Brain pericyte (primary cell): Measurements from ENCODE around the gene OVCH2.
"Not testable (repeated sequence)": the region's sequence is repeated elsewhere in the genome, so short reads cannot be mapped to it uniquely, and the experiment has no call there.

Experiments
- DNase-seq: peaks from one replicate; pipeline ENCODE4 v3.0.0-alpha.2; 2012; ENCODE audit warnings: low read depth, low spot score

The OVCH2 gene

DNA sequence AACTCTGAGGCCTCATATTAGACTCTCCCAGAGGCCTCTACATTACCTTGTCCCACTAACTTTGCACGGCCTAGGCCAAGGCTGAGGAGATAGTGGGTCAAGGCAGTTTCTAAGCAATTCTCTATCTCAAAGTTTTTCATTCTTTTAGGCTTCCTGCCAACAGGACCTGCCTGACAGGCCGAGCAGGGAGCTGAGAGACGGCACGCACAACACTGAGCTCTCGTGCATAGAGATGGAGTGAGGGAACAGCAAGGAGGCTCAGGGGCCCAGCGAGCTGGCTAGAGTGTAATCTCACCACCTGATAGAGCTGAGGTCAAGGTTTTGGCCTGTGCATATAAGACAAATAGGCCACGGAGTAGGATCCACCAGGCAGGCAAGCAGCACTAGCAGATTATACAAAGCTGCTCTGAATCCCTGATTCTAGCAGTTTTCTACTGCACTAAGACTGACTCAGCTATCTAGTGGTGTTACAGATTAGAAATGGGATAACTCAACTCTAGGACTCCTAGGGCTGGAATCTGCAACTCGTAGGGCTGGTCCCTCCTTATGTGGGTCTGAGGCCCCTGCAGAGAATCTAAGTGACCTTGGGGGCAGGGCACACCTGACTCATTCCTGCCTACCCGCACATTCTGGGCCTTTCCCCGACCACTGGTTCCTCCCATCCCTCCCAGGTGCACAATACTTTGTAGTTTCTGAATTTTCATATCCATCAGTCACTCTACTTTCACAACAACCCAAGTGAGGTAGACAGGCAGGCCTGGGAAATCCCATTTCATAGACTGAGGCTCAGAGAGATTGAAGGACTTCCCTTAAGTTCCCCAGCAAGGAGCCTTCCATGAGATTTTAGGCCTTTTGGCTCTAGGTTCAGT is 34.7 kb downstream of the OVCH2 start:
- no peak for DNase-seq

DNA sequence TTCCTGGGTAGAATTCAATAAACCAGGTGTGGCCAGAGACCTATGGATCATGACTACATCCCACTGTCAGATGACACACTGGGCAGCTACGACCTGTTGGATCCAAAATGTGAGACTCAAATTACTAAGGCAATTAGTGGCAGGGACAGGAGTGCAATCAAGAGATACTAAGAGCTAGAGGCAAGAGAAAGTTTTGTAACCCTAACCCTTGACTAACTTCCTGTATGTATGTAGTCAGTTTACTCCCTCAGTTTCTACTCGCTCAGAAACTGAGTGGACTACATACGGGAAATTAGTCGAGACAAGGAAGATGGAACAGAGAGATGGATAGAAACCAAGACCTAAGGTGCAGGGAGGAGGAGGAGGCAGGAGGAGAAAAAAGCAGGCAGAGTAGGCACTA is 35.6 kb downstream of the OVCH2 start:
- no peak for DNase-seq

DNA sequence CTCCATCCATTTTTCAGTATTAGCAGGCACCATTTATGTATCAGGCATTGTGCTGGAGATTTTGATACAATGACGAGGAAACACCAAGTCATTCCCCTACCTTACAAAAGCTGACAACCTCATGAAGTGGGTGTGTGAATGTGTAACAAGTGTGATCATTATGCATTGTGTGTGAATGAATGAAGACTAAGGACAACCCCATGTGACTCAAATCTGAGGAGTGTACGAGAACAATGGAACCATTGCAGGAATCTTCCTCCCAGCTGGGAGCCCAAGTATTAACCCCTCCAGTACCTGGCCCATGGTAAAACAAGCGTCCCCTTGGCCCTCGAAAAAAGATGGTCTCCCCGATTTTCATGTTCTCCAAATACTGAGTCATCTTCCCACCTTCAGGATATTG is 37.4 kb downstream of the OVCH2 start:
- no peak for DNase-seq

DNA sequence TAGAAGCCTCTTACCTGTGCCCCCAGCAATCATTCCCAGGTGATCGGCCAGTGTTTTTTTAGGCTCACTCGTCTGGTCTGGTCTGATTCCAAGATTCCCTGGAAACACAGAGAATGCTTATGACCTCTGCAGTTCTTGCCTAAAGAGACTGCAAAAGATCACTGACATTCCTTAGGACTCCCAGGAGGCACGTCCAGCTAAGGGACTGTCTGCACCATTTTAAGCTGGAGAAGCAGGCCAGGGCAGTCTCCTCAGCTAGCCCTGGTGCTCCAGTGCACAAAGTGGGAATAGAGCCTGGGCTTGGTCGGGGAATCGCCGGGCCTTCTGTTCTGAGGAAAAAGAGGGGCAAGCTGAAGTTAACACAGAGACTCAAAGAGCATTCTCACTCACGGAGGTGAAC is 37.8 kb downstream of the OVCH2 start:
- DNase-seq, result no peak

DNA sequence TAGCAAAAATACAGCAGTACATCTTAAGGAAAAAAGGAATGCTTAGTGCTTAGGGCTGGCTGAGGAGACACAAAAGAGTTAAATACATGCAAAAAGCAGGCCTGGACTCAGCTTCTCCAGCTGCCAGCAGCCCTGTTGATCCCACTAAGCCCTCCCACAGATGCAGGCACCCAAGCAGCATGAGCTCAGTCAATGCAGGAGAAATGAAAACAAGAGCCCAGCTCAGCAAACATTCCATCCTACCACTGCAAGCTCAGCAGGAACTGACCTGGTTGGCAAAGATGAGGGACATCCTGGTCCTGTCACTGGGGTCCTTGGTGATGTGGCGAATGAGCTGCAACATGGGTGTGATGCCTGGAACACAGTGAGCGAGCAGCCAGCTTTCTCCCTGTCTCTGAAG is 38.8 kb downstream of the OVCH2 start:
- DNase-seq, result peak; percentile 60

DNA sequence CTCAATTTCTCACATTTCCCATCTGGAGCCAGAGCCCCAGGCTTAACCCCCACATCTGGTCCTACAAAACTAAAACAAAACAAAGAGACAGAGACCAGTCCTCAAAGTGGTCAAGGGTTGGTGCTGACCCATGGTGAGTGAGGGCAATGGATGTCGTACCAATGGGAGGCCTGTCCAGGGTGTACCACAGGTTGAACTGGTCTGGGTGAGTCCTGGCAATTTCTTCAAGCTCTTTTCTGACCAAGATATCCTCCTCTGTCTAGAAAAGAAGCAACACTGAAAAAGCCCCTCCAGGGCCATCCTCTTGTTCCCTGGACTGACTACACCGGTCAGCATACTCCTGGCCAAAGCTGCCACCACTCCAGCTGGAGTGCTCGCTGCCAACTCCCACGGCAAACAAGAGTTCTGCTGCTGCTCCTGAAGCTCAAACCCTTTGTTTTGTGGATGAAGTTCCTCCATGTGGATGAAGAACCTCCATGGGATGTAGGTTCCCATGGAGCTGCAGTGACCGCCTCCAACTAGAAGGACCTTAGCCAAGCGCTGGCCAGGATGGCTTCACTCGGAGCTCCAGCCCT is 39.9 kb downstream of the OVCH2 start:
- DNase-seq, result no peak

DNA sequence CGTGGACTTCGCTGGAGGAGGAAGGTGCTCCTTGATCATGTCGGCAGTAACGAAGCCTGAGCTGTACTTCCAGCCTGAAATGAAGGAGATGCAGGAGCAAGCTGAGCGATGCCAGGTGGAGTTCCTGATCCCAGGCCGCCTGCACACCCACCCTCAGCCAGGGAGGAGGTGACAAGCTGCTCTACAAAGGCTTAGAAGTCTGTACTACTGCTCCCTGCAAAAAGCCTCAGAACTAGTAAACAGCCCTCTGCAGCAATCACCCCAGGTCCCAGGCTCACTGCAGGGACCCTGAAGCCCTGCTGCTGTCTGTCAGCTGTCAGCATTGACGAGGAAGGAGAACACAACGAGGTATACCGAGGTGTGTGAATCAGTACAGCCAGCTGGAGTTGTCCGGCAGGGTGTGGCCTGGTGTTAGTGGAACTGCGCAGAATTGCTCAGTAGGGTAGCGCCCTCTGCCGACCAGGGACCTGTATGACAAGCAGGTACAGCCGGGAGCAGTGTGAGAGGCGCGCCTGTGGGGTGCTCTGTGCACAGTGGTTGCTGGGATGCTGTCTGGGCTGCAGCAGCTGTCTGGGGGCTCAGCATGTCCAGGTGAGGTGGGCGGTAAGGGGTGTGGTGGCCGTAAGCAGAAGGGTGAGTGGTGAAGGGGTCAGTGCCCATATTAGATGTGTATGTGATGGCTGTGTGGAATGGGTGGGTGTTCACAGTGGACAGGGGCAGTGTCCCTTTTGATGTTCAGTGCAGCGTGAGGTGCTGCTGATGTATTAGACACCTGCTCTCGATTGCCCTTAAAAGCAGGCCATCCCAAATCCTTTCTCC is 40.6 kb downstream of the OVCH2 start:
- DNase-seq, result no peak

DNA sequence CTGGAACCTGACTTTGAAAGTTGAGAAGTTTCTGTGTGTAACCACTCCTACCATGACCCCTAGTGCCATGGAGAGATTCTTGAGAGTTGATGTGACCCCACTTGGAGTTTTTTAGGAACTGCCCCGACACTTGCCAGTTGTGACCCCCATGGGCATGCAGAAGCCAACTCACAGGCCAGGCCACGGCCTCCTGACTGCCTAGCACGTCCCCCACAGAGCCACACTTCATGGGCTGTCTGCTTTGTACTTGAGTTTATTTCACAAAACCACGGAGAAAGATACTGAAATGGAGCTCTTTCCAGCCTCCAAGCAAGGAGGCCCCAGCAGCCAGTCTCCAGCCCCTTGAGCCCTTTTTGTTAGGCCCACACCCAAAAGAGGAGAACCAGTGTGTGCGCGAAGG is 41.4 kb downstream of the OVCH2 start:
- DNase-seq, result no peak

DNA sequence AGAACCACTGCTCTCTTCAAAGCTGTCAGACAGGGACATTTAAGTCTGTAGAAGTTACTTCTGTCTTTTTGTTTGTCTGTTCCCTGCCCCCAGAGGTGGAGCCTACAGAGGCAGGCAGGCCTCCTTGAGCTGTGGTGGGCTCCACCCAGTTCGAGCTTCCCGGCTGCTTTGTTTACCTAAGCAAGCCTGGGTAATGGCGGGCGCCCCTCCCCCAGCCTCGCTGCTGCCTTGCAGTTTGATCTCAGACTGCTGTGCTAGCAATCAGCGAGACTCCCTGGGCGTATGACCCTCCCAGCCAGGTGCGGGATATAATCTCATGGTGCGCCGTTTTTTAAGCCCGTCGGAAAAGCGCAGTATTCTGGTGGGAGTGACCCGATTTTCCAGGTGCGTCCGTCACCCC is 42.7 kb downstream of the OVCH2 start:
- DNase-seq, result not testable (repeated sequence)

DNA sequence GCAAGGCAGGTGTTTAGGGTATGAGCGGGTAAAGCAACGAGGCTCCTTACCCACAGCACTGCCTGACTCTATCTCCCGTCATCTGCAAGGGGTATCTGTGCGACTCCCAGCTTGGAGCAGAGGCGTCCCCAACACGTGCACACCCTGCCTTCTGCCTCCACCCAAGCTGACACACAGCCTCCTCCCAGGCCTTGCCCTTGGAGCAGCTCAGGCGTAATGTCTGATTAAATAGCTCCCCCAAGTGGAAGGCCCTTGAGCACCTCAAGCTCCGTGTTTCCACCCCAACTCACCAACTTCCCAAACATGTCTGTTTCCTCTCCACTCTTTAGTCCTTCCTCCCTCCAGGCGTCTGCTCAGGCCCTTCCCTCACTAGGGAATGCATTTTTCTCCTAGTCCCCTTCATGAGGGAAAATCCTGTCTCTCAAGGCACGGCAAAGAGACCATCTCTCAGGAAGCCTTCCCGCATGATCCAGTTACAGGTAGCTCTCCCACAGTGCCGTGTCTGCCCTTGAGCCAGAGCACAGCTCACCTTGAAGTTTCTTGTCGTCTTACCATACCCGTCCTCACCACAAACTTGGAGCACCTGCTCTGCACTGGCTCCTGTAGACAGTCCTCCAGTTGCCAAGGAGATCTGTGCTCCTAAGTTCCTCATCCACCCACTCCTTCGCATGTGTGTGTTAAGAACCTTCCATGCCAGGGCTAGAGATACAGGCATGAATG is 48.8 kb downstream of the OVCH2 start:
- DNase-seq, result no peak

DNA sequence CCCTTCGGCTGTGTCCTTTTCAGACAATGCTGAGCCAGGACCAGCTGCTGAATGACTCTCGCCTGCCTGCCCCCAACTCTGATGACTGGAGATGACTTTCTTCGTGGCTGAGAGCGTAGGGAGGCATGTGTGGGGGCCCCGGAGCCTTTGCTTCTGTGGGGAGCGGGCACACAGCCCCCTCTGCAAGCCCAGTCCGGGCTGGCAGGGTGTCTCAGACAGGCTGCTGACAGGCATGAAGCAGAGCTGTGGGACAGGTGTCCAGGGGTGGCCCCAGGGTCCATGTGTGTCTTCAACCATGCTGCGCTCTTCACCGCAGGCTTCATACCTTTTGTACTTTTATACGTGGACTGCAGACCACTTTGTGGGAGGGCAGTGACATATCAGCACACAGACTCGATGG is 49.6 kb downstream of the OVCH2 start:
- no peak for DNase-seq

DNA sequence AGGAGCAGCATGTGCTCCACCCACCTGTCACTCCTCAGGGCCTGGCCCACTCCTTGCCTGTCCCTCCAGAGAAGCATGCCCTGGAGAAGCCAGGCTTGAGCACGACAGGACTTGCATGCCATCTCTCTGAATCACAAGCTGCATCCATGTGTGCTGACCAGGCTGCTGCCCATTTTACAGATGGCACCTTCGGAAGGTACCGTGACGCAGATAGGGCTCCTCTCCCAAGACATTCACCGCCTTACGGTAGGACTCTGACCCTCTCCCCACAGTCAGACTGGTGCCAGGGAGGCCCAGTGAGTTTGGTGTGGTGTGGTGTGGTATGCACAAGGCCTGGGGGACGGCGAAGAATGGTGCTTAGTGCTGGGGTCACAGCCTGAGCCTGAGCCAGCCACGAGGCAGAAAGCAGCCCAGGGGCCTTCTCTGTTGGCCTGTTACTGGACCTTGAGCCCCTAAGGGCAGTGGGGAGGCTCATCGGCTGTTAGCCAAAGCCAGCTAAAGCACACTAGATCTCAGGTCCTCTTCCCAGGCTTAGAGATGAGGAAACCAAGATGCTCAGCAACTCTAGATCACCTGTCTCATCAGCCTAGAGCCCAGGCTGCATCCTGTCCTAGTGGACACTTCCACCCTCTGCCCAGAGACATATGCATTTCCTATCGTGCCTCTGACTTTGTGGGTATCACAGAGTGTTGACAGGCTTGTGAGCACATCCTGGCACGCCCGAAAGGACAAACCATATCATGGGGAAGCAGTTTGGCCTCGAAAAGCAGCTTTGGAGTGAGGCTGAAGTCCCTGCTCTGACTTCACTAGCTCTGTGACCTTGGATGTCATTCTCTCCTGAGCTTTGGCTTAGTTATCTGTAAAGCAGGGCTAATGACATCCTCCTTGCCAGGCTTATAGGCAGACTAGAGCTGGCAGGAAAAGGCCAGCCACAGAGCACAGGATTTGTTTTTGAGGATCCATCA is 50.7 kb downstream of the OVCH2 start:
- DNase-seq, result no peak

DNA sequence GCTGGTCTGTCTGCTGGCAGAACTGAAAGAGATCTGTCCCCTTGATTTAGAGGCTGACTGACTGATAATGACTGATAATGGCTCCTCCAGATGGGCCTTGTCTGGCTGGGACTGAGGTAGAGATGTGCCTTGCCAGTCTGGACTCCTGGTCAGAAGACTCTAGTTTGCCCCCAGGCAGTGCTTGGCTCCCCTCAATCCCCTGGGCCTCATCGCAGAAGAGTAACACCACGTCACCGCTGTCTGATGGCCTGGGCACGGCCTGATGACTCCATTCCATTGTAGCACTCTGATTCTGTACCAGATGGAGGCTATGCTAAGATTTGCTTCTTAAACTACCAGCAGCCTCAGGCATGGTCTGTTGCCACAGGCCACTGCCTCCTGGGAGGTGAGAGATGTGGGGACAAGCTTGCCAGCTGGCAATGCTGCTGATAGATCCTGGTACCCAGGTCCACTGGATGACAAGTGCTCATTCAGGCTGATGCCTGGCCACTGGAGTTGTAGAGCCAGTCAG is 52.0 kb downstream of the OVCH2 start:
- DNase-seq, result no peak

DNA sequence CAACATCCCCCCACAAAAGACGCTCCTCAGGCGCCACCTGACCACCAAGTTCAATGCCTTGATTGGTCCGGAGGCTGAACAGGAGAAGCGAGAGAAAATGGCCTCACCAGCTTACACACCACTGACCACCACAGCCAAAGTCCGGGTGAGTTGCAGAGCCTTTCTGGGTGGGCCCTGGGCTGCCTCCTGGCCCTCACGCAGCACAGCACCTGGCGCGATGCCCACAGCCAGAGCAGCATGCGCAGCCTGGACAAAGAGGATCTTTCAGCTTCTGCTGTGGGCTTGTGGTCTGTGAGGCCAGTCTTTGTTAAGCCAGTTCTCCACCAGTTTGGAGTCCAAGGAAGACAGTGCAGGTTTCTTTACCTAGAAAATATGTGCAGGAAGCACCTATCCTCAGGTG is 54.6 kb downstream of the OVCH2 start:
- DNase-seq, result no peak

DNA sequence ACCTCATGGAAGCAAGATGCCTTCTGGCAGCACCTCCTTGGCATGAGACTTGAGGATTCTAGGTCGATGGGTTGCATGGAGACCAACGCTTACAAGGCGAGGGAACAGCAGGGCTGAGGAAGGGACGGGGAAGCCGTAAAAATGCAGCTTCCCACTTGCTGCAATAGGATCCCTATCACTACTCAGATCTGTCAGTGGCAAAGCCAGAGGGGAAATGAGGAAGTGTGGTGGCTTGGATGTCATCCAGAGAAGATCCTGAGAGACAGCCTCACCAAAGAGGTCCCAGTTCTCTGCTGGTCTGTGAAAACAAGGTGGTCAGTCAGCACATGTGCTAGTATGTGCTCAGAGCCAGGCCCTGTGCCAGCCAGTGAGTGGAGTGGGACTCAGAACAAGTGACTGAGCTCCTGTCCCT is 55.1 kb downstream of the OVCH2 start:
- DNase-seq, result no peak

DNA sequence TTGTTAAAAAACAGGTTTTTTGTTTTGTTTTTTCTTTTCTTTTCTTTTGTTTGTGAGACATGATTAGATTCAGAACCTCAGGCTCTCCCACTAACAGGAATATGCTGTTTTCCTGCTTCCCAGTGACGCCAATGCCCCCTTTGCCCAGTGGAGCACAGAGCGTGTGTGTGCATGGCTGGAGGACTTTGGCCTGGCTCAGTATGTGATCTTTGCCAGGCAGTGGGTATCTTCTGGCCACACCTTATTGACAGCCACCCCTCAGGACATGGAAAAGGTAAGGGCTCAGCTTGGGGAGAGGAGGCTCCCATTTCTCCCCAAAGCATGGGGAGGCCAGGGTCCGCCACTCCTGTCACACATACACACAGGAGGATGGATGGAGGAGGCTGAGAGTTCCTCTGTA is 58.0 kb downstream of the OVCH2 start:
- no peak for DNase-seq

DNA sequence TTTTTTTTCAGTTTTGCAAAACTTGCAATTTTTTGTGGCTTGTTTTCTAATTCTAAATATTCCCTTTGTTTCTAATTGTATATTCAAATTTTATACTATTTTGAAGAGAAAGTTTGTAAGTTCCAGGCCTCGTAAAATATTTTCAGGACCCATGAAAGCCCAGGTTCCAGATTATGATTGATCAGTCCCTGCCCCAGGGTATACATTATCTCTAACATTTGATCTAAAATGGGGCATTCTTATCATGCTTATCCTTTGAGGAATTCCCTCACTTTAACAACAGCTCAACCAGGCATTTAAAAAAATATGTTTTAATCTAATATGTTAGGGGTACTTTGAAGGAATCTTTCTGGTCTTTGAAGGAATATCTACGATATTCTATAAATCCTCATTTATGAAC is 59.4 kb downstream of the OVCH2 start:
- DNase-seq, result no peak

DNA sequence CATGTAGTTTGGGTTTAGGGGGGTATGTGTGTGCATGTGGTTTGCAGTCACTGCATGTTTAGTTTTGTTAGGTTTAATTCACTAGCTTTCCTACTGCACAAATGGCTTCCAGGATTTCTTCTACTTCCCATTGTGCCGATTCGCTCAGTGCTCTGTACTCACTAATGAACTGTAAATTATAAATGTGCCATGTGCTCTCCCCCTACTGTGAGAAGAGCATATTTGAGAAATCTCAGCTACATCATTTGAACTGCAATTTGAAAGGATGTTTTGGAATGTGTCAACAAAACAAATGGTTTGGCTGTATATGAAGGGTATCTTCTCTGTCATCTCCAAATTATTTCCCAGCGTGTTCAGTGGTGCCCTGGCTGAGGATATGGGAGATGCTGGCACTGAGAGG is 61.1 kb downstream of the OVCH2 start:
- DNase-seq, result no peak

DNA sequence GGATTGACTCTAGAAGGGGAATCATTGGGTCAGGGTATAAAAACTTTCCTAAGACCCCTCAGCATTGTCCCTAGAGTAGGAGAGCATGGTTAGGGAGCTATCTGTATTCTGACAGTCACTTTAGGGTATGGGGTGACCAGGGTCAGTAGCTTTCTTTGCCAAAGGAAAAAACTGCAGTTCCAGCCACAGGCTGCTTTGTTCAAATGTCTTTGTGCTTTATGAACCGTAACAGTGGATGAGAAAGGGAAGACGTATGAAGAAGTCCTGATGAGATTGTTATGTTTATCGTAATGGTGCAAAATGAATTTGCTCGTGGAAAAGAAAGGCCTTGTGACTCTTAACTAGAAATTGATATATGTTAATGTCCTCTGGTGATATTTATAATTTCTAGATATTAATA is 63.0 kb downstream of the OVCH2 start:
- DNase-seq, result no peak

DNA sequence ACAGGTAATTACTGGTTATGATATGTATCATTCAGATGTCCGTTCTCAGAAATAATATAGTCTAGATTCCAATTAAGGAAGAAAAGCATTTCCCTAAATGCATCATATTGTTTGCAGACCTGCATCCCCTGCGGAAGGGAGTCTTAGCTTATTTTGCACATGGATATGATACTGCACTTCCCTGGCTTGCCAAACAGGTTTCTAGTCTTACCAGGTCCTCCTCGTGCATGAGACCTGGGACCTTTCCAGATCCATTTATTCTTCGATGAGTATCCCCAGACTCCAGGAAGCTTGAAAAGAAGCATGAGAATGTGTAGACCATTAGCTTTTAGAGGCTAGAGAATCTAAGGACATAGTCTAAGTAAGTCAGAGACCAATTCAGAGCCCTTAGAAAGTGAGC is 63.5 kb downstream of the OVCH2 start:
- DNase-seq, result no peak

DNA sequence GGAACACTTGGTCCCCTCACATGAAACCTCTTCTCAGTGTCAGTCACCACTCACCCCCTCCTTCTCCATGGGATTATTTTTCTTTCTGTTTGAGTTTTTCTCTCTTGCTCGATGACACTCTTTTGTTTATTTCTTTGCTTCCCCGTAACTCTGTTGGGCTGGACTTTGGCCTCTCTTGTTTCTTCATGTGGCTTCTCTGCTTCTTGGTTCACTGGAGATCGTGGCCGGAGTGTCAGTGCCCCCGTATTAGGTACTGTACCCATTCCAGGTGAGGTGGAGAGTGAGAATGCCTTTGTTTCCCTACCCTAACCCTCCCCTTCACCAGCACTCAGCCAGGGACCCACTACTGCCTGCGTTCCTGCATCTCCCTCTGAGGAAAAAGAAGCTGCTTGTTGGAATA is 65.5 kb downstream of the OVCH2 start:
- DNase-seq, result no peak
